SKM-1 (cell line): ENCODE measurements around the gene LRRC26.
"Not testable (repeated sequence)": the region's sequence is repeated elsewhere in the genome, so short reads cannot be mapped to it uniquely, and the experiment has no call there.

Source experiments
- DNase-seq: peaks from one replicate; lab custom pipeline; 2025; ENCODE audit not compliant: unreplicated experiment; lab: John Stamatoyannopoulos, UW

The LRRC26 gene

DNA sequence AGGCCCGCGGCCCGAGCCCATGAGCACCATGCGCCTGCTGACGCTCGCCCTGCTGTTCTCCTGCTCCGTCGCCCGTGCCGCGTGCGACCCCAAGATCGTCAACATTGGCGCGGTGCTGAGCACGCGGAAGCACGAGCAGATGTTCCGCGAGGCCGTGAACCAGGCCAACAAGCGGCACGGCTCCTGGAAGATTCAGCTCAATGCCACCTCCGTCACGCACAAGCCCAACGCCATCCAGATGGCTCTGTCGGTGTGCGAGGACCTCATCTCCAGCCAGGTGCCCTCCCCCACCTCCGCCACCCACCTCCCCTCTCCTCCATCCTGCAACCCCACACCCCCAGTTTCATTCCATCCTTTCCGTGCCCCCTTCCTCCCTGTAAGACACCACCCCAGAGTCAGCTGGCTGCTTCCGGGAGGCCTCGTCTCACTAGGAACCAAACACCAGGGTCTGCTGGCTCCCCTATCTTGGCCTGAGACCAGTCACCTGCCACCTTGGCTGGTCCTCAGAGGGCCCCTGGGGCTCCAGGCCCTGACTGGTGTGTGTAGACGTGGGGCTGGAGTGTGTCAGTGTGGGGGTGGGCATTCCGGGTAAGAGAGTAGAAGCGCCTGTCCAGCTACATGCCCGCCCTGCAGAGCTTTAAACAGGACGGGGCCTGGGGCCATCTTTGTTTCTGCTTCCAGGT lies 30.2 kb downstream of the LRRC26 start:
- no peak for DNase-seq

DNA sequence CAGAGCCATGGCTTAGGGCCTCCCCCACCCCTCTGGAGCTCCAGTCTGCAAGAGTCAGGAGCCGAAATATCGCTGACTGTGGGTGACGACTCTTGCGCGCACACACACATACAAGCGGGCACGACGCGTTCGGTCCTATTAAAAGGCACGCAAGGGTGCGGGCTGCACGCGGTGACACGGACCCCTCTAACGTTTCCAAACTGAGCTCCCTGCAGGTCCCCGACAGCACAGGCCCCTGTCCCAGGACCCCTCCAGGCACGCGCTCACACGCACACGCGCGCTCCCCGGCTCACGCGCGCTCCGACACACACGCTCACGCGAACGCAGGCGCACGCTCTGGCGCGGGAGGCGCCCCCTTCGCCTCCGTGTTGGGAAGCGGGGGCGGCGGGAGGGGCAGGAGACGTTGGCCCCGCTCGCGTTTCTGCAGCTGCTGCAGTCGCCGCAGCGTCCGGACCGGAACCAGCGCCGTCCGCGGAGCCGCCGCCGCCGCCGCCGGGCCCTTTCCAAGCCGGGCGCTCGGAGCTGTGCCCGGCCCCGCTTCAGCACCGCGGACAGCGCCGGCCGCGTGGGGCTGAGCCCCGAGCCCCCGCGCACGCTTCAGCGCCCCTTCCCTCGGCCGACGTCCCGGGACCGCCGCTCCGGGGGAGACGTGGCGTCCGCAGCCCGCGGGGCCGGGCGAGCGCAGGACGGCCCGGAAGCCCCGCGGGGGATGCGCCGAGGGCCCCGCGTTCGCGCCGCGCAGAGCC lies 31.0 kb downstream of the LRRC26 start, which contains the start of gene GRIN1:
Gene GRIN1 (plus strand): TSS at position 433 of the 746 bp plus-strand sequence. CDS start 333 bp downstream, outside the sequence.
- DNase-seq, result no peak

DNA sequence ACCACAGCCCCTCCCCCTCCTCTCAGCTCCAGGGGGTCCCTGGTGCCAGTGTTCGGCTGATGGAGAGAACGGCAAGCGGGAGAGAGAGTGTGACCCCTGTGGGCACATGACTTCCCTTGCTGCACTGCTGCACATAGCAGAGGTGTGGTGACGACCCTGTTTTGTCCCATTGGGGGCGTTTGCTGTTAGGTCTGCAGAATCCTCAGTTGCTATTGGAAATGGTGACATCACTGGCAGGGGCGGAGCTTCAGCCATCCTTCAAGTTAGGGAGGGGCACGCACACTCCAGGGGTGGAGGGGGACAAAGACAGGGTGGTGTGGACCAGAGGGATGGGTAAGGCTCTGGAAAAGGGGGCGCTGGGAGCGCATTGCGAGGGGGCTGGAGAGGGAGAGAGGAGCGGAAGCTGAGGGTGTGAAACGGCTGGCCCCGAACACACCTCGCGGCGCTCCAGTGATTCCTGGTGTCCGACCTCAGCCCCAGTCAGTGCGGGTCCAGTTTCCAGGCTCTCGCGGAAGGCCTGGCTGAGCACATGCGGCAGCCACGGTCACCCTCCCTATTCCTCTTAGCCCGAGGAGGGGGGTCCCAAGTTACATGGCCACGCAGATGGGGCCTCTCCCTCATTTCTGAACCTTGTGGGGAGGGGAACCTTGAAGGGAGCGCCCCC lies 31.7 kb downstream of the LRRC26 start:
- no peak for DNase-seq

DNA sequence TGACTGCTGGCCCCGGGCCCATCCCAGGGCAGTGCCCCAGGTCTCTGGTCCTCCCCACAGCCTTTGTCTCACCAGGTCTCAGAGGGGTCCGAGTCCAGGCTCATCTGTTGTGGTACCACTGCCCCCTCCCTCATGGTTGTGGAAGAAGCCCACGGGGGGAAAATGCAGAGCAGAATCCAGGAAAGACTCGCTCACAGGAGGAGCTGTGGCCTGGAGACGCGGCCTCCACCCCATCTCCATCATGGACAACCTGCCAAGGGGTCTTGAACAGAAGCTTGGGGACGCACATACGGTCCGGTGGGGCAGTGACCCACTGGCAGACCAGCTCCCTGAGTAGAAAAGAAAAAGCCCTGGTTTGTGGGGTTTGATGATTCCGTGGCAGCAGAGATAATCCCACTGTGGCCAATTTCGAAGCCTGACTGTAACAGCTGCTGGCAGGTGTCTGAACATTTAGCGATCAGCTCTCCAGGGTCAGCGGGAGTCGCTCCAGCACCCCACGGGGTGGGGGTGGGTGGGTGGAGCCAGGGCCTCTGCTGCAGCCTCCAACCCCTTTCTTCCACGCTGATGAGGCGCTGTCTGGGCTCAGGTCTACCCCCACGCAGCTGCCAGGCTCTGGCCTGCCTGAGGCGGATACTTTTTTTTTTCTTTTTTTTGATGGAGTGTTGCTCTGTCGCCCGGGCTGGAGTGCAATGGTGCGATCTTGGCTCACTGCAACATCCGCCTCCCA lies 32.8 kb downstream of the LRRC26 start:
- DNase-seq, result no peak

DNA sequence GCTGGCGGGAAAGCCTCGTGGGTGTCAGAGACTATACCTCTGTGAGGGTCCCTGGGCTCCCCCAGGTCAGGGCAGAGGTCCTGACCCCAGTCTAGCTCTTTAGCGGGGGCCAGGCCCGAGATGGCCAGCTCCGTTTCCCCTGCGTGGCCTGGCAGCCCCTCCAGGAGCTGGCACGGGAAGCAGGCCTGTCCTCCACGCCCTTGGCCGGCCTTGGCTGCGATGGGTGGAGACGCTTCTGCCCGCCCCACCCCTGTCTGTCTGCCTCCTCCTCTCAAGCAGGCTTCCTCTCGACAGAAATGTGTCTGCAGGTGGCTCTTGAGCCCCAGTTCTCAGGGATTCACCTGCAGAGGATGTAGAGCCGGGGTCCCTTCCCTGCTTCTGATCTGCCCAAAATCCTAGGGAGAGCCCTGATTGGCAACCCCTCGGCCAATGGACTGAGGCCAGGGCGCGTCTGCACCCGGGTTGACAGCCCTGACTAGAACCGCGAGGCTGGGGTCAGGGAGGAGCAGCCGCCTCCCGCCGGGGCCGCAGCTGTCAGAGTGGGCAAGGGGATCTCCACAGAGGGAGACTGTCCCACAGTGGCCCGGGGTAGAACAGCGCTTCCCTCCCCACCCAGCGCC lies 33.5 kb downstream of the LRRC26 start:
- no peak for DNase-seq

DNA sequence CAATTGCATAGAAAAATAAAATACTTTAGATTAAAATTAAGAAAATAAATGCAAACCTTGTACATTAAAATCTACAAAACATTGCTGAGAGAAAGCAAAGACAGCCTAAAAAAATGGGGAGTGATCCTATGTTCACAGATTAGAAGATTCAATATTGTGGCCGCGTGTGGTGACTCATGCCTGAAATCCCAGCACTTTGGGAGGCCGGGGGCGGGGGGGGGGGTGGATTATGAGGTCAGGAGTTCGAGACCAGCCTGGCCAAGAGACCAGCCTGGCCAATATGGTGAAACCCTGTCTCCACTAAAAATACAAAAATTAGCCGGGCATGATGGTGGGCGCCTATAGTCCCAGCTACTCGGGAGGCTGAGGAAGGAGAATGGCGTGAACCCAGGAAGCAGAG lies 34.7 kb downstream of the LRRC26 start:
- not testable (repeated sequence) for DNase-seq

DNA sequence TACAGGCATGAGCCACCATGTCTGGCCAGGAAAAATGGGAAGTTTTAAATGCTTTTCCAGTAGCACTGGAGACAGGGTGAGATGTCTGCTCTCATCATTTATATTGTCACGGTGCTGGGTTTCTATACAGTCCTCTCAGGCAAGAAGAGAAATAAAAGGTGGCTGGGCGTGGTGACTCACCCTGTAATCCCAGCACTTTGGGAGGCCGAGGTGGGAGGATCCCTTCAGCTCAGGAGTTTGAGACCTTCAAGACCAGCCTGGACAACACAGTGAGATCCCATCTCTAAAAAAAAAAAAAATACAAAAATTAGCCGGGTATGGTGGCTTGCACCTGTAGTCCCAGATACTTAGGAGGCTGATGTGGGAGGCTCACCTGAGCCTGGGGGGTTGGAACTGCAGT lies 35.7 kb downstream of the LRRC26 start:
- no peak for DNase-seq

DNA sequence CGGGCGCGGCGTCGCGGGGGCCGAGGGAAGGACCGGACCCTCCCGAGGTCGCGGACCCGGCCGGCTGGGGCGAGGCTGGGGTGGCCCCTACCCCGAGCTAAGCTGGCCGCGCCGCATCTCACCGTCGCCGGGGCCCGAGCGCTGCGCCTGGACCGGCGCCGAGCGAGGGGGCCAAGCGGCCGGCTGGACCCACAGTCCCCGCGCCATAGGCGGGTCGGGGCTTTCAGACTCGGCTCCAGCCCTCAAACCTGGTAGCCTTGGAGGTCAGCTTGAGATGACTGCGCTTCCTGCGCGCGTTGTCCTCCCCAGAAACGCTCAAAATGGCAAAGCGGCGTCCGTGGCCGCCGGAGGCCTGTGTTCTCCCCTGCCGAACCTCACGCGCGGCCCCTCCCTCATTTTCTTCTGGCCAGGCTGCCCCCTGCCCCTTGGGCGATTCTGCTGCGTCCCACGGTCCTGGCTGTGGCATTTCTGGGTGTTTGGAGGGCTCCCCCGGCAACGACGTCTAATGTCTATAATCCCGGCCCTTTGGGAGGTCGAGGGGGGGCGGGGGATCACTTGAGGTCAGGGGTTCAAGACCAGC lies 39.6 kb downstream of the LRRC26 start:
- no peak for DNase-seq

DNA sequence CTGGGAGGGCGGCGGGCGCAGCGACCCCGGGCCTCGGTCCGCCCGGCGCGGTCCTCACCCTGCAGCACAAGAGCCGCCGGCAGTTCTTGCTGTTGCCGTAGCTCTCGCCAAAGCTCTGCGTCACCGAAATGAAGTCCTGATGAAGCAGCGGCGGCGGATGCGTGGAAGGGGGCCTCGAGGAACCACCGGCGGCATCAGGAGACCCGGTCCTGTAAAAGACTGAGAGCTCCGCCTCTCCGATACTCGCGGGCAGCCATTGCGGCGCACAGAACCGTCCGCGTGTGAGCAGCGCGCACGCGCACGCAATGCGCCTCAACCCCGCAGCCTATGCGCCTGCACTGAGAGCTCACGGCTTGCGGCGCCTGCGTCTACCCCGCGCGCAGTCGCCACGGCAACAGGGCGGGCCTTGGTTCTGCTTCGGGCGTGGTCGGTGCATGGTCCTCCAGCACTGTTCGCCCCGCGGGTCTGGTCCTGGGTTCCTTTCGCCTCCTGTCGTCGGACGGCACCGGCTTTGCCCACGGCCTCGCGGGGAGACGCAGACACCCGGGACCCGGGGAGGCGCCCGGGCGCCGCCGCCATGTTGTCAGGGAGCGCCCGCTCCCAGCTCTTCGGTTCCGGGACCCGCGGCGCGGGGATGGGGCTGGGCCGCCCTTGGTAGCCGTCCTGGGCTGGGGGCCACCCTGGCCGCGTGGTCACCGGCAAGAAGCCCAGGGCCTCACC lies 40.2 kb downstream of the LRRC26 start:
- peak; percentile 82 for DNase-seq

DNA sequence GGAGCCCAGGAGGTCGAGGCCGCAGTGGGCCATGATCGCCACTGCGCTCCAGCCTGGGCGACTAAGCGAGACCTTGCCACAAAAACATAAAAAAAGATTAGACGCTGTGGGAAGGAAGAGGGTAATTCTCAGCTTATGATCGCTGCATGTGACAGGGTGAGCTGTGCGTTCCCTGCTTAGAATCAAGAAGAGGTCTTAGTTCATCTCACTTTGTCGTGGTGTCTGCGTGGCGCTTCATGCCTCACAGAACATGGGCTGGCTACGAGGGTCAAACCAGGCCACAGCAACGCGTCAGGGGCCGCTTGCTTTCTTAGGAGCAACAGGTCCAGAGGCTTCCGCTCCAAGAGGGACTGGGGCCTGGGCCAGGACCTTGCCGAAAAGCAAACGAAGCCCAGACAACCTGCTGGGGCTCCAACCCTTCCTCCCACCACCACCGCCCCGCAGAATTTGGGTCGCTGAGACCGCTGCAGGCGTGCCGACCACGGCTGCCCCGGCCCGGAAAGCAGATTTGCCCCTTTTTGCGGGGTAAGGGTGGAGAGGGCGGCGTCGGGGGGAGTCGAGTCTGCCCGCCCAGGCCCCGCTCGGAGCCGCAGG lies 40.9 kb downstream of the LRRC26 start:
- DNase-seq, result no peak

DNA sequence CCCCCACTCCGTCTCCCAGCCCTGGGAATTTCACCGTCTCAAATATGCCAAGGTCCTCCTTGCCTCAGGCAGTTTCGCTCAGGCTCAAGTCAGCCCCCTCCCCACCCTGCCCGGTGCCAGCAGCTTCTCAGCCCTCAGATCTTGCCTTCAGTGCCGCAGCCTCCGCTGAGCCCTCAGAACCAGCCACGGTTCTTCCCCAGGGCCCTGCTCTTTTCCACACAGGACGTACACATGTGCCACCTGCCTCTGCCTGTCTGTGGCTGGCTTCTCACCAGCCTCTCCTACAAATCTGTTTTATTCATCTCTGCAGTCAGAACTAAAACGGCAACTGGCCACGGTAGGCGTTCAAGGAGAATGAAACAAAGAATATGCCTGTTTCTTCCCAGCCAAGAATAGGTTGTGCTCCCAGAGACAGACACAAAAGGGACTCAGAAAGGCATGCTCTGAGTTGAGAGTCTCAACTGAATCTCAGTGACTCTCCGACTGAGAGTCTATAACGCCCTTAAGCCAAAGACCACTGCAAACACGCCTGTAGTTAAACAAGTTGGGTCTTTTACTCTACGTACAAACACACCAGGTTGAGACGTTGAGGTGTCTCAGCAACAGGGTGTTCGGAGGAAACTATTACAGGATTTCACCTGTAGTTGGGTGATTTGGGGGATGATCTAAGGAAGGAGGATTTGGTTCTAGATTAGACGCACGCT lies 41.5 kb downstream of the LRRC26 start:
- DNase-seq, result no peak

DNA sequence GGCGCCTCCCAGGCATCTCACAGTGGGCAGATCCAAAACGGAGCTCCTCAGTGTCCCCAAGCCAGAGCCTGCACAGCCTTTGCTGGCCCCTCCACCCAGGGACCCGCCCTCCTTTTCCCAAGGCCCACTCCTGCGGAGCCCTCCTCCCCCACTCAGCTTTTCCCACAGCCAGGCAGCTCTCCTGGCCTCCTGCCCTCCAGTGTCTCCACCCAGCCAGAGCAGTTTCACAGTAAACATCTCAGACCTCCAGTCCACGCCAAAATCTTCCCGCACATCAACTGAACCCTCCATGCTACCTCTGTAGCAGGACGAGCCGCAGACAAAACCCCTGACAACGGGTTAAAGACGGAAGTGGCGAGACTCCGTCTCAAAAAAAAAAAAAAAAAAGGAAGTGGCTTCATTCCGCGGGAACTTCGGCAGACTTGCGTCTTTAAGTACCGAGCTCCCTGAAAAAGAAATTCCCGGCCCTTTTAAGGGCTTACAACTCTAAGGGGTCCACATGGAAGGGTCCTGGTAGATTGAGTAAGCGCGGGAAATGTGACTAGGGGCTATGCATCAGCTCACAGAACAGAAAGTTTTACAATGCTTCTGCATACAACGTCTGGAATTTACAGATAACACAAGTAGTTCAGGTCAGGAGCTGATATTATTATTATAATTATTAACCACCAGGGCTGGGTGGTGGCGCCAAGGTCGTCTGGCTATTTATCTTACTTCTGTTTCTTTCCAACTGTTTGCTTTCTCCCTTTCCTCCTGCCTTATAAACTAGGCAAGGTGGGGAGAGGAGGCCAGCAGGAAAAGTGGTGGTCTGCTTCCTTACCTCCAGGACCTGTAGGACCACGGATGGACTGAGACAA lies 42.3 kb downstream of the LRRC26 start:
- DNase-seq, result peak; percentile 48

DNA sequence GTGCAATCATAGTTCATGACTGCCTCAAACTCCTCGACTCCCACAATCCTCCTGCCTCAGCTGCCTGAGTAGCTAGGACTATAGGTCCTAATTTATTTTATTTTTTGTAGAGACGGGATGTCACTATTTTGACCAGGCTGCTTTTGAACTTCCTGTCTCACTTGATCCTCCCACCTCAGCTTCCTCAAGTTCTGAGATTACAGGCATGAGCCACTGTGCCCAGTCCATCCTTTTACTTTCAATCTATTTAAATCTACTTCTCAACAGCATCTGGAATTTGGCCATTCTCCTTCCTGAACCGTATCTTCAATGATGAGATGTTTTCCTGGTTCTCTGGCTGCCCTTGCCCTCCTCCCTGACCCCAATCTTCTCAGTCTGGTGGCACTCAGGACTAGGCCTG lies 43.1 kb downstream of the LRRC26 start:
- no peak for DNase-seq

DNA sequence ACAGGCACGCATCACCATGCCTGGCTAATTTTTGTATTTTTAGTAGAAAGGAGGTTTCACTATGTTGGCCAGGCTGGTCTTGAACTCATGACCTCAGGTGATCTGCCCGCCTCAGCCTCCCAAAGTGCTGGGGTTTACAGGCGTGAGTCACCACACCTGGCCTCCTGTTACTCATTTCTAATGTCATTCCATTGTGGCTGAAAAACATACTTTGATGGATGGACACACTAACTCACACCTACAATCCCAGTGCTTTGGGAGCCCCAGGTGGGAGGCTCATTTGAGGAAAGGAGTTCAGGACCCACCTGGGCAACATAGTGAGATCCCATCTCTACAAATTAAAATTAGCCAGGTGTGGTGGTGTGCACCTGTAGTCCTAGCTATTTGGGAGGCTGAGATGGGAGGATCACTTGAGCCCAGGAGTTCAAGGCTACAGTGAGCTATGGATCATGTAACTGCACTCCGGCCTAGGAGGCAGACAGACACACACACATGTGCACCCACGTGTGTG lies 45.8 kb downstream of the LRRC26 start:
- not testable (repeated sequence) for DNase-seq

DNA sequence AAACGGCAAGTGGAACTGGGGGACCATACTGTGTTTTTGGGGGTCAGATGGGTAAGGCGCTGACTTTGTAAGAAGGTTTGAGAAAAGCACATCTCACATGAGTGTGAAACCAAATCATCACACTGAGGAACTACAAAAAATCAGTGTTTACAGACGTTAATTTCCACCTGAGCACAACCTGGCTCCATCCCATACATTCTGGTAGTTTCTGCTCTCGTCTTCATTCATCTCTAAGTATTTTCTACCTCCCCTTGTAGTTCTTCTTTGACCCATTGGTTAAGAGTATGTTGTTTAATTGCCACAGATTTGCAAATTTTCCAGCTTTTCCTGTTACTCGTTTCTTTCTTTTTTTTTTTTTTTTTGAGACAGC lies 46.4 kb downstream of the LRRC26 start:
- DNase-seq, result no peak

DNA sequence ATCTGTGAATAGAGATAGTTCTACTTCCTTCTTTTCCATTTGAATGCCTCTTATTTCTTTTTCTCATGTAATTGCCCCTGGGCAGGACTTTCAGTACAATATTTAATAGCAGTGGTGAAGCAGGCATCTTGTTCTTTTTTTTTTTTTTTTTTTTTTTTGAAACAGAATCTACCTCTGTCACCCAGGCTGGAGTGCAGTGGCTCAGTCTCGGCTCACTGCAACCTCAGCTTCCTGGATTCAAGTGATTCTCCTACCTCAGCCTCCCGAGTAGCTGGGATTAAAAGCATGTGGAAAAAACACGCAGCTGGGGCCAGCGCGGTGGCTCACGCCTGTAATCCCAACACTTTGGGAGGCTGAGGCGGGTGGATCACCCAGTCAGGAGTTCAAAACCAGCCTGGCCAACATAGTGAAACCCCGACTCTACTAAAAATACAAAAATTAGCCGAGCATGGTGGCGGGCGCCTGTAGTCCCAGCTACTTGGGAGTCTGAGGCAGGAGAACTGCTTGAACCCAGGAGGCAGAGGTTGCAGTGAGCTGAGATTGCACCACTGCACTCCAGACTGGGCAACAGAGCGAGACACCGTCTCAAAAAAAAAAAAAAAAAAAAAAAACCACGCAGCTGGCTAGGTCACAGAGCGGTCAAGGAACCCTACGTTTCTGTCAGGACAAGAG lies 46.9 kb downstream of the LRRC26 start:
- DNase-seq, result not testable (repeated sequence)
